ENCODE measurements around the gene EPB41. TPM values are rescaled to one million over a fixed set of nuclear protein-coding genes. Genes with fewer than 3 reads are reported as not detected.

EPB41 gene
- total RNA-seq, 1 experiment from 2014 or later: 41.7 TPM

DNA sequence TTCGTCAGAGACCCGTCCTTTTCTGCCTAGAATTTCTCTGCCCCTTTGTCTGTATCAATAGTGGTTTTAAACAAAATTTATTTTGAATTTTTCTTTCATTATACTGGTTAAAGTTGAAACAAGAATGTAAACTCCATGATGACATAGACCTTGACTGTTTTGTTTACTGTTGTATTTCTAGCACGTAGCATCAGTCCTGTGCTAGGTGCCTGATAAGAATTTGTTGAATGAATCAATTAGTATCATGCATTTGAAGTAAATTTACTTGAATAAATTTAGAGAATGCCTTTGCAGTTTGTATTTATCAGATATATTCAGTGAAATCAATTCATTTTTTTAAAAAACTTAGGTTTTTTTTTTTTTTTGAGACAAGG, 69.9 kb downstream of the EPB41 start (continued):
- TF ChIP-seq, protein P1, sequence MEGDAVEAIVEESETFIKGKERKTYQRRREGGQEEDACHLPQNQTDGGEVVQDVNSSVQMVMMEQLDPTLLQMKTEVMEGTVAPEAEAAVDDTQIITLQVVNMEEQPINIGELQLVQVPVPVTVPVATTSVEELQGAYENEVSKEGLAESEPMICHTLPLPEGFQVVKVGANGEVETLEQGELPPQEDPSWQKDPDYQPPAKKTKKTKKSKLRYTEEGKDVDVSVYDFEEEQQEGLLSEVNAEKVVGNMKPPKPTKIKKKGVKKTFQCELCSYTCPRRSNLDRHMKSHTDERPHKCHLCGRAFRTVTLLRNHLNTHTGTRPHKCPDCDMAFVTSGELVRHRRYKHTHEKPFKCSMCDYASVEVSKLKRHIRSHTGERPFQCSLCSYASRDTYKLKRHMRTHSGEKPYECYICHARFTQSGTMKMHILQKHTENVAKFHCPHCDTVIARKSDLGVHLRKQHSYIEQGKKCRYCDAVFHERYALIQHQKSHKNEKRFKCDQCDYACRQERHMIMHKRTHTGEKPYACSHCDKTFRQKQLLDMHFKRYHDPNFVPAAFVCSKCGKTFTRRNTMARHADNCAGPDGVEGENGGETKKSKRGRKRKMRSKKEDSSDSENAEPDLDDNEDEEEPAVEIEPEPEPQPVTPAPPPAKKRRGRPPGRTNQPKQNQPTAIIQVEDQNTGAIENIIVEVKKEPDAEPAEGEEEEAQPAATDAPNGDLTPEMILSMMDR (IDR thresholded peaks at IDR 0.05 in 2 of 3, conservative IDR thresholded peaks at IDR 0.05 in 1 of 3; ENCODE audit: borderline replicate concordance in 1 of 3, insufficient read depth in 1 of 3, low read depth in 2 of 3, low read length in 2 of 3): no peak
- TF ChIP-seq TCF7L2 (IDR thresholded peaks at IDR 0.05; ENCODE audit: borderline replicate concordance, extremely low read depth, insufficient read depth, insufficient read length) (no peak), SP1 (IDR thresholded peaks at IDR 0.05; ENCODE audit: low read depth) (no peak), POLR2A (IDR thresholded peaks at IDR 0.05; ENCODE audit: borderline replicate concordance, extremely low read depth, insufficient read depth, insufficient read length) (no peak), FOSL1 (IDR thresholded peaks at IDR 0.05; ENCODE audit: low read depth) (no peak)

DNA sequence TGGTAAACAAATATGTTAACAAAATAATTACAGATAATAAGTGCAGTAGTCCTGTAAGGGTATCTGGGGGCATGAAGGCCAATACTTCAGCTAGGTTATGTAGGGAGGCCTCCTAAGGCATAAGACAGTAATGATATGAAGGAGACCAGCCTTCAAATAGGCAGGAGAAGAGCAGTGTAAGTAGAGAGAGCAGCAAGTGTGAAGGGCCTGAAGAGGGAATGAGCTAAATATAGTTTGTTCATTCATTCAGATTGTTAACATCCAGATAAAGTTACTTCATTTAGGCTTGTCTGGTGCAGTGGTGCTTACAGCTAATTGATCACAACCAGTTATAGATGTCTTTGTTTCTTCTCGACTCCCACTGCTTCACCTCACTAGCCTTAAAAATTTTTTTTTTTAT, 71.1 kb downstream of the EPB41 start:
- no peak overlapping the region for H3K9ac ChIP-seq (ENCODE audit: low read length)
- no peaks in the 10 kb centered on the region for H4K20me1 ChIP-seq (ENCODE audit: insufficient read depth)
- intact Hi-C loops (cut with micrococcal nuclease): no loop called here
- no peaks in the 10 kb centered on the region for H3K9me2 ChIP-seq (ENCODE audit: insufficient read depth)
- ChIA-PET RAD21 (ENCODE audit: low non-redundant PET in 1 of 2, low total read pairs in 2 of 2, uncharacterized antibody in 2 of 2, unreplicated experiment in 2 of 2) (no interaction called here), CTCF (no interaction called here), POLR2A (no interaction called here)
- H3K9me3 ChIP-seq (ENCODE audit: control insufficient read depth in 1 of 2, insufficient read depth in 1 of 2, low read depth in 1 of 2, low read length in 2 of 2): no peaks in the 10 kb centered on the region
- no peaks in the 10 kb centered on the region for H3K36me3 ChIP-seq (ENCODE audit: control insufficient read depth in 1 of 2, insufficient read depth in 2 of 2, low read length in 2 of 2)
- no peak overlapping the region for H3K27ac ChIP-seq (ENCODE audit: low read depth, low read length)
- H3K4me1 ChIP-seq (ENCODE audit: control insufficient read depth in 1 of 2, insufficient read depth in 2 of 2, low read length in 2 of 2): peaks cover 0 to 7% of the 10 kb centered on the region in 2 experiments; a peak in 1 of 4 replicates
- no peak overlapping the region for H2AFZ ChIP-seq (ENCODE audit: low read depth, low read length, poor library complexity, severe bottlenecking)
- DNase-seq (ENCODE audit: low read depth, low spot score) (no peak), ATAC-seq (no peak)
- no peak overlapping the region for H3K4me2 ChIP-seq (ENCODE audit: low read length)
- H3K27me3 ChIP-seq (ENCODE audit: insufficient read depth, low read length): no peaks in the 10 kb centered on the region
- TF ChIP-seq EZH2phosphoT487 (IDR thresholded peaks at IDR 0.05; ENCODE audit: borderline replicate concordance): no peak
- no peak for TF ChIP-seq RAD21 (IDR thresholded peaks at IDR 0.05; ENCODE audit: low read depth)
- TF ChIP-seq ZNF274 (IDR thresholded peaks at IDR 0.05; ENCODE audit: low read depth, low read length): no peak
- TF ChIP-seq CEBPB (IDR thresholded peaks at IDR 0.05; ENCODE audit: low read depth): no peak
- TF ChIP-seq POLR2AphosphoS5 (IDR thresholded peaks at IDR 0.05; ENCODE audit: low read depth, low read length): no peak
- TF ChIP-seq, protein P1 (IDR thresholded peaks at IDR 0.05 in 2 of 3, conservative IDR thresholded peaks at IDR 0.05 in 1 of 3; ENCODE audit: borderline replicate concordance in 1 of 3, insufficient read depth in 1 of 3, low read depth in 2 of 3, low read length in 2 of 3): no peak
- no peak for TF ChIP-seq EZH2 (IDR thresholded peaks at IDR 0.05)
- no peak for TF ChIP-seq SRF (IDR thresholded peaks at IDR 0.05; ENCODE audit: low read depth)
- no peak for TF ChIP-seq TCF7L2 (IDR thresholded peaks at IDR 0.05; ENCODE audit: borderline replicate concordance, extremely low read depth, insufficient read depth, insufficient read length)
- TF ChIP-seq, protein P2, sequence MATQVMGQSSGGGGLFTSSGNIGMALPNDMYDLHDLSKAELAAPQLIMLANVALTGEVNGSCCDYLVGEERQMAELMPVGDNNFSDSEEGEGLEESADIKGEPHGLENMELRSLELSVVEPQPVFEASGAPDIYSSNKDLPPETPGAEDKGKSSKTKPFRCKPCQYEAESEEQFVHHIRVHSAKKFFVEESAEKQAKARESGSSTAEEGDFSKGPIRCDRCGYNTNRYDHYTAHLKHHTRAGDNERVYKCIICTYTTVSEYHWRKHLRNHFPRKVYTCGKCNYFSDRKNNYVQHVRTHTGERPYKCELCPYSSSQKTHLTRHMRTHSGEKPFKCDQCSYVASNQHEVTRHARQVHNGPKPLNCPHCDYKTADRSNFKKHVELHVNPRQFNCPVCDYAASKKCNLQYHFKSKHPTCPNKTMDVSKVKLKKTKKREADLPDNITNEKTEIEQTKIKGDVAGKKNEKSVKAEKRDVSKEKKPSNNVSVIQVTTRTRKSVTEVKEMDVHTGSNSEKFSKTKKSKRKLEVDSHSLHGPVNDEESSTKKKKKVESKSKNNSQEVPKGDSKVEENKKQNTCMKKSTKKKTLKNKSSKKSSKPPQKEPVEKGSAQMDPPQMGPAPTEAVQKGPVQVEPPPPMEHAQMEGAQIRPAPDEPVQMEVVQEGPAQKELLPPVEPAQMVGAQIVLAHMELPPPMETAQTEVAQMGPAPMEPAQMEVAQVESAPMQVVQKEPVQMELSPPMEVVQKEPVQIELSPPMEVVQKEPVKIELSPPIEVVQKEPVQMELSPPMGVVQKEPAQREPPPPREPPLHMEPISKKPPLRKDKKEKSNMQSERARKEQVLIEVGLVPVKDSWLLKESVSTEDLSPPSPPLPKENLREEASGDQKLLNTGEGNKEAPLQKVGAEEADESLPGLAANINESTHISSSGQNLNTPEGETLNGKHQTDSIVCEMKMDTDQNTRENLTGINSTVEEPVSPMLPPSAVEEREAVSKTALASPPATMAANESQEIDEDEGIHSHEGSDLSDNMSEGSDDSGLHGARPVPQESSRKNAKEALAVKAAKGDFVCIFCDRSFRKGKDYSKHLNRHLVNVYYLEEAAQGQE (IDR thresholded peaks at IDR 0.05; ENCODE audit: low read depth): no peak
- TF ChIP-seq CBX3 (IDR thresholded peaks at IDR 0.05; ENCODE audit: low read depth): no peak
- TF ChIP-seq SP1 (IDR thresholded peaks at IDR 0.05; ENCODE audit: low read depth): no peak
- TF ChIP-seq, protein P3, sequence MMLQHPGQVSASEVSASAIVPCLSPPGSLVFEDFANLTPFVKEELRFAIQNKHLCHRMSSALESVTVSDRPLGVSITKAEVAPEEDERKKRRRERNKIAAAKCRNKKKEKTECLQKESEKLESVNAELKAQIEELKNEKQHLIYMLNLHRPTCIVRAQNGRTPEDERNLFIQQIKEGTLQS (IDR thresholded peaks at IDR 0.05): no peak
- no peak for TF ChIP-seq JUND (IDR thresholded peaks at IDR 0.05)
- TF ChIP-seq, protein P4, sequence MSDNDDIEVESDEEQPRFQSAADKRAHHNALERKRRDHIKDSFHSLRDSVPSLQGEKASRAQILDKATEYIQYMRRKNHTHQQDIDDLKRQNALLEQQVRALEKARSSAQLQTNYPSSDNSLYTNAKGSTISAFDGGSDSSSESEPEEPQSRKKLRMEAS (IDR thresholded peaks at IDR 0.05): no peak
- no peak overlapping the region for H3K4me3 ChIP-seq (replicated peaks in 1 of 2; ENCODE audit: low read depth in 1 of 2, low read length in 2 of 2)
- no TSS peak for BruUV-seq (replicated peaks)
- H3K79me2 ChIP-seq (ENCODE audit: insufficient read depth, low read length): no peaks in the 10 kb centered on the region
